Epithelial cell of prostate (primary cell): ENCODE results near the gene KRT72.

Experiments used
- DNase-seq: peaks from one replicate; pipeline ENCODE4 v3.0.0-alpha.2; 2011; ENCODE audit warnings: low read depth, low spot score
- H3K27ac ChIP-seq: fragments of 450-650 bp; 2 replicates; pipeline ENCODE4 v1.5.1; 2017; ENCODE audit warnings: mild to moderate bottlenecking

The KRT72 gene

GRCh38 chr12:52582486-52582885, 18.8 kb downstream of the KRT72 start:
- DNase-seq = no peak
- H3K27ac ChIP-seq = peak overlapping the region; percentile 76

GRCh38 chr12:52581481-52581880, 19.8 kb downstream of the KRT72 start:
- peak overlapping the region; percentile 76 for H3K27ac ChIP-seq
- peak; percentile 66 for DNase-seq

GRCh38 chr12:52581066-52581465, 20.2 kb downstream of the KRT72 start:
- H3K27ac ChIP-seq = peak overlapping the region; percentile 76
- no peak for DNase-seq

- H3K27ac ChIP-seq = peak overlapping the region; percentile 76
- DNase-seq = peak; percentile 36
These were observed 20.8 kb downstream of the KRT72 start for GRCh38 chr12:52580496-52580895.

GRCh38 chr12:52579468-52580465, 21.5 kb downstream of the KRT72 start:
- DNase-seq = peak; percentile 71
- peak overlapping the region; percentile 76 for H3K27ac ChIP-seq

- no peak for DNase-seq
- no peak overlapping the region for H3K27ac ChIP-seq
These were observed 22.8 kb downstream of the KRT72 start for GRCh38 chr12:52578469-52578868.

- DNase-seq = no peak
- H3K27ac ChIP-seq = no peak overlapping the region
These were observed 23.9 kb downstream of the KRT72 start for GRCh38 chr12:52577316-52577715.

- H3K27ac ChIP-seq = no peak overlapping the region
- no peak for DNase-seq
These were observed 25.3 kb downstream of the KRT72 start for GRCh38 chr12:52575948-52576347.

- H3K27ac ChIP-seq = no peak overlapping the region
- DNase-seq = no peak
These were observed 26.0 kb downstream of the KRT72 start for GRCh38 chr12:52575256-52575655.

- H3K27ac ChIP-seq = no peak within 1 kb of the TSS
- no peak for DNase-seq
These were observed 27.5 kb downstream of the KRT72 start, which contains the start of gene KRT74 for GRCh38 chr12:52573743-52574142. TSS of gene KRT74 (minus strand) at chr12:52573843. CDS start at chr12:52573777, 66 bp downstream.

GRCh38 chr12:52573306-52573705, 28.0 kb downstream of the KRT72 start:
- no peak overlapping the region for H3K27ac ChIP-seq
- DNase-seq = no peak

- no peak overlapping the region for H3K27ac ChIP-seq
- DNase-seq = no peak
These were observed 30.8 kb downstream of the KRT72 start for GRCh38 chr12:52570511-52570910.

- no peak for DNase-seq
These were observed 33.2 kb downstream of the KRT72 start for GRCh38 chr12:52568111-52568510.

GRCh38 chr12:52566847-52567291, 34.4 kb downstream of the KRT72 start:
- H3K27ac ChIP-seq = no peak overlapping the region

More at GRCh38 chr12:52568111-52568510, 33.2 kb downstream of the KRT72 start:
- H3K27ac ChIP-seq = no peak overlapping the region

GRCh38 chr12:52564582-52564981, 36.7 kb downstream of the KRT72 start:
- H3K27ac ChIP-seq = no peak overlapping the region
- no peak for DNase-seq

More at GRCh38 chr12:52566847-52567291, 34.4 kb downstream of the KRT72 start:
- DNase-seq = no peak

GRCh38 chr12:52561880-52562449, 39.3 kb downstream of the KRT72 start:
- DNase-seq = no peak
- no peak overlapping the region for H3K27ac ChIP-seq

- DNase-seq = no peak
- H3K27ac ChIP-seq = no peak overlapping the region
These were observed 41.3 kb downstream of the KRT72 start for GRCh38 chr12:52559979-52560378.

- H3K27ac ChIP-seq = no peak overlapping the region
- no peak for DNase-seq
These were observed 42.4 kb downstream of the KRT72 start for GRCh38 chr12:52558781-52559445.

GRCh38 chr12:52557476-52557875, 43.8 kb downstream of the KRT72 start:
- no peak for DNase-seq

GRCh38 chr12:52555577-52555976, 45.7 kb downstream of the KRT72 start:
- DNase-seq = no peak
- no peak overlapping the region for H3K27ac ChIP-seq

More at GRCh38 chr12:52557476-52557875, 43.8 kb downstream of the KRT72 start:
- H3K27ac ChIP-seq = no peak overlapping the region
